GM13977 (cell line): ENCODE measurements around the gene BMPR1B.
A peak's percentile ranks its signal among the peaks of the same experiment; 100 is the strongest.

Experiments used
- DNase-seq: peaks from one replicate; pipeline ENCODE4 v3.0.0; 2012; ENCODE audit warnings: low spot score
- in situ Hi-C: fragments of 300-500 bp; cut with MboI; formaldehyde crosslinking; loops from one replicate; pipeline ENCODE4 v1.12.0; 2022; ENCODE audit warnings: low sequenced_read_pairs, low pct_unique_long_range_greater_than_20kb, mixed read lengths, inconsistent platforms; ENCODE audit not compliant: unreplicated experiment
- TF ChIP-seq, protein P1 (sequence below): IDR thresholded peaks from 2 replicates; pipeline ENCODE4 v1.5.1; 2012; ENCODE audit warnings: mild to moderate bottlenecking, control low read depth; ENCODE audit not compliant: insufficient read depth; ENCODE audit errors: extremely low read depth, missing control alignments

BMPR1B gene

DNA sequence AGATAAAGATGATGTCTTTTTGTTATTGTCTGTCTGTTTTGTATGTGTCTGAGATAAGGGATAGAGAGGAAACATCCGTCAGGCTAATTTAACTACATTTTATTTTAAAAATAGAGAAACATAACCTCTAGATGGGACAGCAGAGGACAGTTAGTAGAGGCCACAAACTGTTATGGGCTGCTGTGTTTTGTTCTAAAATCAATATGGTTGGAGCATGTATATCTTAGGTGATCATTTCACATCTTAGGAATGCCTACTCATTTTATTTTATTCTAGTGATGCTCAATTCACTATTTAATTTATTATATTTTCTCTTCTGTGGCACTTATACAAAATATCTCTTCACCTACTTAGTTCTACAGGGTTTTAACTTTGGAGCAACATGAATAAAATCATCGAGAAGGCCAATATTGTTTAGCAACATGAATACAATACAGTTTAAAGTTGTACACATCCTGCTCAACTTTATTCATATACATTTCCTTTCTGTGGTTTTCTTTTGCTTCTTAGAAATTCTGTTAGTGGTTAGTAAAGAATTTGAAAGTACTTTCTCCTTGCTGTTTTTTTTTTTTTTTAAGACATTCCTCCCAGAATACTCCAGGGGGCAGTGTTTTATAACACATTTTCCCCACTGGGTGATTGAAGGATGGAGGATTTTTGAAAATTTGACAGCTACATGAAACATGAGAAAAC, 398.1 kb downstream of the BMPR1B start:
- TF ChIP-seq, protein P1, sequence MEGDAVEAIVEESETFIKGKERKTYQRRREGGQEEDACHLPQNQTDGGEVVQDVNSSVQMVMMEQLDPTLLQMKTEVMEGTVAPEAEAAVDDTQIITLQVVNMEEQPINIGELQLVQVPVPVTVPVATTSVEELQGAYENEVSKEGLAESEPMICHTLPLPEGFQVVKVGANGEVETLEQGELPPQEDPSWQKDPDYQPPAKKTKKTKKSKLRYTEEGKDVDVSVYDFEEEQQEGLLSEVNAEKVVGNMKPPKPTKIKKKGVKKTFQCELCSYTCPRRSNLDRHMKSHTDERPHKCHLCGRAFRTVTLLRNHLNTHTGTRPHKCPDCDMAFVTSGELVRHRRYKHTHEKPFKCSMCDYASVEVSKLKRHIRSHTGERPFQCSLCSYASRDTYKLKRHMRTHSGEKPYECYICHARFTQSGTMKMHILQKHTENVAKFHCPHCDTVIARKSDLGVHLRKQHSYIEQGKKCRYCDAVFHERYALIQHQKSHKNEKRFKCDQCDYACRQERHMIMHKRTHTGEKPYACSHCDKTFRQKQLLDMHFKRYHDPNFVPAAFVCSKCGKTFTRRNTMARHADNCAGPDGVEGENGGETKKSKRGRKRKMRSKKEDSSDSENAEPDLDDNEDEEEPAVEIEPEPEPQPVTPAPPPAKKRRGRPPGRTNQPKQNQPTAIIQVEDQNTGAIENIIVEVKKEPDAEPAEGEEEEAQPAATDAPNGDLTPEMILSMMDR = peak; percentile 48
- peak; percentile 24 for DNase-seq
- in situ Hi-C loops = no loop called here

DNA sequence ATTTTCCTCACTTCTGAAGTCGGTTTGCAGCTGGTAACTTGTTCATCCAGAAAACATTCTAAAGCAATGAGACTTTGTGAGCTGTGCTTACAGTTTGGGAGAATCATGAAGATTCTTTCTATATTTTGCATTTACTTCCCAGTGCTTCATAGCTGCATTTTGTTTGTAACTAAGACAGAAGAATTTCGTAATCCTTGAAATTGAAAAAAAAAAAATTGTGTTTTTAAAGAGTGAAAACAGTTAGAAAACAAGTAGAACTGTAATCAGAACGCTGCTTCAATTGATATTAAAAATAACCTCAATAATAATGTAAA, 398.7 kb downstream of the BMPR1B start:
- in situ Hi-C loops = no loop called here
- TF ChIP-seq, protein P1 = no peak
- DNase-seq = no peak

DNA sequence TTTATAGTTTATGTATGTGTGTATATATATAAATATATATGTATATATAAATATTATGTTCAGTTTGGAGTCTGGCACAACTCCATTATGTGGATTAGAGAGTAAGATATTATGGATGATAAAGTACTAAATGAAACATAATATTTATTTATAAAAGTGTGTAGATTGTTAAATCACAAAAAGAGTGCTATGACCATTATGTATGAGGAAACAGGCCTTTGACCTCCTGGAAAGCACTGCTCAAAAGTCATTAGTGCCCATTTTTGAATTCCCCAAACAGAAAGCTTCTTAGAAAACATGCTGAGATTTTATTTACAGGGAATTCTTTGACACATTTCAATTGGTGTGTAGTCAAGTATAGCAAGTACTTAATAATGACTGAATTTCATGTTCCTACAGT, 399.8 kb downstream of the BMPR1B start:
- in situ Hi-C loops = no loop called here
- DNase-seq = no peak
- TF ChIP-seq, protein P1 = no peak

DNA sequence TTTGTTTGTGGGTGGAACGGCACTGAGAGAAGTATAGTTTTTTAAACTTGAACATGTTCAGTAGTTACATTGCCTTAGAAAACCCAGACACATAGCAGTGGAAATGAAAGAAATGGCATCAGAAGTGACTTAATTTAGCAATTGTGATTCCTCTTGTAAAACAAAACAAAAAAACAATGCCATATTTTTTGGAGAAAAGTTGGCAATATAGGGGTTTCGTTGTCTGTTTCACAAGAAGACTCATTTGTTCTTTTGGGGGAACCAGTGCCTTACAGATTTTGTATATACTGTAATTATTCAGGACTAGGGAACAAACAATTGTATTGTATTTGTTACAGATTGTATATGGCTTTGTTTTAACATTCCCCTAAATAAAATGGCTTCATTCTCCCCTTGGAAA, 400.3 kb downstream of the BMPR1B start:
- no peak for DNase-seq
- TF ChIP-seq, protein P1 = no peak
- in situ Hi-C loops = no loop called here

DNA sequence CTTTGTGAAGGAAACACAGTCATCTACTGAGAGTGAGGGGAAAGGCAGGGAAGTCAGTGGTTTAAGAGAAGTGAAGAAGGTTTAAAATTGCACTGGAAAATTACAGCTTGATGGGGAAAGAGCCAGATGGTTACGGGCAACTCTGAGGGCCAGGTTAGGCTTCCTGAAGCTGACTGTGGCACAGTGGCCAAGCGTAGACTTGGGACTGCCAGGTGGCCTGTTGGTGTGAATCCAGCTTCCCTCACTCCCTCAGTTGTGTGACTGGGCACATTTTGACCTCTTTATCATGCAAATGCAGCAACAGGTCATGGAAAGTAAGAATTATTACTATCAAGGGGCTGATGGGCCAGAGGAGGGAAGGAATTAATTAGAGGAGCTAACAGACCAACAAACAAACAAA, 400.9 kb downstream of the BMPR1B start:
- TF ChIP-seq, protein P1 = no peak

DNA sequence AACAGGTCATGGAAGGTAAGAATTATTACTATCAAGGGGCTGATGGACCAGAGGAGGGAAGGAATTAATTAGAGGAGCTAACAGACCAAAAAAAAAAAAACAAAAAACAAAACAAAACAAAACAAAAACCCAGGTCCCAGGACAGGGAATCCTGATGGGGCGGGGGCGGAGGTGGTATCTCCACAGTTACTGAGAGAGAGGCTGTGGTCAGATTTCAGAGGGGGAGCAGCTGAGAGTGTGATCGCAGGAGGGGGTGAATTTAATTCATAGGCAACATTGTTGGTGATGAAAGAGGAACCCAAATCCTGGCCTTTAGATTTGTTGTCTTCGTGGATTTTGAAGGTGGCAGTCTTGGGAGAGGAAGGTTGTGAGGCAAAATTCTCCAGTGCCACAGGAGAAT, 401.6 kb downstream of the BMPR1B start:
- in situ Hi-C loops = no loop called here
- TF ChIP-seq, protein P1 = no peak
- no peak for DNase-seq

More for the DNA sequence above, 400.9 kb downstream of the BMPR1B start:
- in situ Hi-C loops = no loop called here
- no peak for DNase-seq
